Right lobe of liver (tissue), 4 donors: Measurements from ENCODE around the gene SPHK2.

ENCODE experiments used
- POLR2A ChIP-seq: fragments of 450-650 bp; IDR thresholded peaks from one replicate; pipeline ENCODE4 v1.6.1; 2017; ENCODE audit warnings: antibody characterized with exemption, mild to moderate bottlenecking
- TF ChIP-seq, protein P1 (sequence below), 4 donors: fragments of 200-600 bp in 3 of 4; fragments of 450-650 bp in 1 of 4; IDR thresholded peaks; one replicate each; pipeline versions ENCODE4 v1.5.1 to v1.8.0; 2016 to 2022; ENCODE audit warnings: antibody characterized with exemption in 4 of 4, mild to moderate bottlenecking in 2 of 4
- donor health status: DM: no; HTN: no; CAD: no.
- donor health status: DM: no; HTN: no; CAD: no.
- donor health status: DM: no; HTN: yes; CAD: no.

DNA sequence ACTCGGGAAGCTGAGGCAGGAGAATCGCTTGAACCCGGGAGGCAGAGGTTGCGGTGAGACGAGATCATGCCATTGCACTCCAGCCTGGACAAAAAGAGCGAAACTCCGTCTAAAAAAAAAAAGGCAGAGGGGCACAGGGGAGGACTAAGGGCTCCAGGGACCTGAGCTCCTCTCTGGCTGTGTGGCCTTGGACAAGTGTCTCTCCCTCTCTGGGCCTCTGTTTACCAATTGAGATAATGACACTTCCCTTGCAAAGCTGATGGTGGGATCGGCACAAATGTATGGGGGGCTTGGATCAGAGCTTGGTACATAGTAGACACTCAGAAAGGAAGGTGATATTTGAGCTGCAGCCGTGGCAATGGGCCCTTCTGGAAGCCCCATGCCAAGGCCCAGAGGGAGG lies 24.1 kb upstream of the SPHK2 start:
- no peak for TF ChIP-seq POLR2A
- TF ChIP-seq, protein P1, sequence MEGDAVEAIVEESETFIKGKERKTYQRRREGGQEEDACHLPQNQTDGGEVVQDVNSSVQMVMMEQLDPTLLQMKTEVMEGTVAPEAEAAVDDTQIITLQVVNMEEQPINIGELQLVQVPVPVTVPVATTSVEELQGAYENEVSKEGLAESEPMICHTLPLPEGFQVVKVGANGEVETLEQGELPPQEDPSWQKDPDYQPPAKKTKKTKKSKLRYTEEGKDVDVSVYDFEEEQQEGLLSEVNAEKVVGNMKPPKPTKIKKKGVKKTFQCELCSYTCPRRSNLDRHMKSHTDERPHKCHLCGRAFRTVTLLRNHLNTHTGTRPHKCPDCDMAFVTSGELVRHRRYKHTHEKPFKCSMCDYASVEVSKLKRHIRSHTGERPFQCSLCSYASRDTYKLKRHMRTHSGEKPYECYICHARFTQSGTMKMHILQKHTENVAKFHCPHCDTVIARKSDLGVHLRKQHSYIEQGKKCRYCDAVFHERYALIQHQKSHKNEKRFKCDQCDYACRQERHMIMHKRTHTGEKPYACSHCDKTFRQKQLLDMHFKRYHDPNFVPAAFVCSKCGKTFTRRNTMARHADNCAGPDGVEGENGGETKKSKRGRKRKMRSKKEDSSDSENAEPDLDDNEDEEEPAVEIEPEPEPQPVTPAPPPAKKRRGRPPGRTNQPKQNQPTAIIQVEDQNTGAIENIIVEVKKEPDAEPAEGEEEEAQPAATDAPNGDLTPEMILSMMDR (IDR thresholded peaks at IDR 0.05): no peak
